RPMI7951 (cell line): ENCODE measurements around the gene GLTPD2. TPM values are rescaled to one million over a fixed set of nuclear protein-coding genes. Genes with fewer than 3 reads are reported as not detected.

ENCODE experiments used
- total RNA-seq: library from RNA; depleted of rRNA; stranded (reverse); fragments of >200 nt; shearing (Covaris generic); gene quantifications from 2 replicates; pipeline ENCODE4 v1.2.3, GENCODE V29; 2014; rRNA removed

Gene GLTPD2
- total RNA-seq, 1 experiment from 2014 or later: not detected

Other genes with a start within 250 kb of the GLTPD2 start
- 25.3 and 28.1 TPM in 2 replicates for gene MYBBP1A, start 233.6 kb upstream of the GLTPD2 start, total RNA-seq
- not detected in 2 replicates for gene GGT6, start 228.4 kb upstream of the GLTPD2 start, total RNA-seq
- not detected in 2 replicates for gene SMTNL2, start 204.4 kb upstream of the GLTPD2 start, total RNA-seq
- gene ALOX15, start 147.3 kb upstream of the GLTPD2 start, total RNA-seq: not detected in 2 replicates
- gene PELP1, start 84.8 kb upstream of the GLTPD2 start, total RNA-seq: 8.8 and 23.7 TPM in 2 replicates
- 10.6 and 14.3 TPM in 2 replicates for gene ARRB2, start 78.3 kb upstream of the GLTPD2 start, total RNA-seq
- 25.4 and 26.4 TPM in 2 replicates for gene MED11, start 57.5 kb upstream of the GLTPD2 start, total RNA-seq
- gene ZMYND15, start 49.1 kb upstream of the GLTPD2 start, total RNA-seq: not detected in 2 replicates
- gene CXCL16, start 49.0 kb upstream of the GLTPD2 start, total RNA-seq: 0.12 and 0.29 TPM in 2 replicates
- not detected in 2 replicates for gene TM4SF5, start 17.1 kb upstream of the GLTPD2 start, total RNA-seq
- gene VMO1, start 2.6 kb upstream of the GLTPD2 start, total RNA-seq: 0.96 and 1.3 TPM in 2 replicates
- gene PSMB6, start 7.2 kb downstream of the GLTPD2 start, total RNA-seq: 319 and 393 TPM in 2 replicates
- 7.0 and 12.1 TPM in 2 replicates for gene PLD2, start 18.2 kb downstream of the GLTPD2 start, total RNA-seq
- 11.0 and 11.1 TPM in 2 replicates for gene MINK1, start 44.4 kb downstream of the GLTPD2 start, total RNA-seq
- 0.12 and 0.20 TPM in 2 replicates for gene C17orf107, start 110.6 kb downstream of the GLTPD2 start, total RNA-seq
- not detected in 2 replicates for gene CHRNE, start 114.1 kb downstream of the GLTPD2 start, total RNA-seq
- not detected in 2 replicates for gene GP1BA, start 143.3 kb downstream of the GLTPD2 start, total RNA-seq
- 45.3 and 71.5 TPM in 2 replicates for gene SLC25A11, start 151.1 kb downstream of the GLTPD2 start, total RNA-seq
- 24.0 and 25.2 TPM in 2 replicates for gene RNF167, start 151.3 kb downstream of the GLTPD2 start, total RNA-seq
- 894 and 1,372 TPM in 2 replicates for gene PFN1, start 159.6 kb downstream of the GLTPD2 start, total RNA-seq
- 2.3 and 2.9 TPM in 2 replicates for gene ENO3, start 162.2 kb downstream of the GLTPD2 start, total RNA-seq
- 33.2 and 35.9 TPM in 2 replicates for gene SPAG7, start 178.9 kb downstream of the GLTPD2 start, total RNA-seq
- gene CAMTA2, start 198.7 kb downstream of the GLTPD2 start, total RNA-seq: 2.9 and 3.9 TPM in 2 replicates
- 0.24 TPM in 1 of 2 replicates, not detected in the other for gene INCA1, start 208.6 kb downstream of the GLTPD2 start, total RNA-seq
- 21.4 and 32.9 TPM in 2 replicates for gene KIF1C, start 209.0 kb downstream of the GLTPD2 start, total RNA-seq
- not detected in 2 replicates for gene SLC52A1, start 246.5 kb downstream of the GLTPD2 start, total RNA-seq